WTC11 (cell line): ENCODE results near the gene LGMN. TPM values are rescaled to one million over a fixed set of nuclear protein-coding genes. Genes with fewer than 3 reads are reported as not detected.
"Not testable (repeated sequence)": the region's sequence is repeated elsewhere in the genome, so short reads cannot be mapped to it uniquely, and the experiment has no call there.

Experiments
- ATAC-seq: fragments of 200-7000 bp; cut with Tn5 transposase; 2 replicates; pipeline ENCODE4 v1.10.0; 2021; ENCODE audit warnings: mild to moderate bottlenecking, moderate library complexity
- CTCF ChIA-PET: fragments of 300-600 bp; sonication (Branson Sonifier 250); formaldehyde crosslinking; loops from one replicate; lab custom pipeline; 2021; ENCODE audit warnings: antibody characterized with exemption; lab: Charles Lee
- POLR2A ChIA-PET: fragments of 350-600 bp; sonication (Branson Sonifier 250); formaldehyde crosslinking; loops from one replicate; lab custom pipeline; 2021; ENCODE audit warnings: antibody characterized with exemption; lab: Charles Lee
- DNase-seq: peaks from one replicate; pipeline ENCODE4 v3.0.0; 2021; ENCODE audit warnings: low spot score
- H3K27ac Mint-ChIP-seq: 2 replicates; pipeline ENCODE4 v1.8.0; 2021; ENCODE audit warnings: mixed read lengths
- H3K27me3 Mint-ChIP-seq: 2 replicates; pipeline ENCODE4 v1.8.0; 2021; ENCODE audit warnings: low read depth, mild to moderate bottlenecking, moderate library complexity, mixed read lengths
- H3K36me3 Mint-ChIP-seq: 2 replicates; pipeline ENCODE4 v1.8.0; 2021; ENCODE audit warnings: mixed read lengths
- H3K4me1 Mint-ChIP-seq: 2 replicates; pipeline ENCODE4 v1.8.0; 2022; ENCODE audit warnings: mixed read lengths
- H3K4me3 Mint-ChIP-seq: 2 replicates; pipeline ENCODE4 v1.8.0; 2021; ENCODE audit warnings: mild to moderate bottlenecking, moderate library complexity, mixed read lengths
- H3K9me3 Mint-ChIP-seq: 2 replicates; pipeline ENCODE4 v1.8.0; 2021; ENCODE audit warnings: mixed read lengths
- CBFB ChIP-seq: sonication (generic); formaldehyde crosslinking; IDR thresholded peaks from 2 replicates; pipeline ENCODE4 v1.8.1; 2022; ENCODE audit warnings: mild to moderate bottlenecking, low read depth, missing genetic modification reagents
- CREM ChIP-seq: sonication (generic); formaldehyde crosslinking; IDR thresholded peaks from 2 replicates; pipeline ENCODE4 v1.8.1; 2022; ENCODE audit warnings: mild to moderate bottlenecking, missing genetic modification reagents, moderate library complexity
- EMX1 ChIP-seq: fragments of 250-450 bp; sonication (Bioruptor Pico); IDR thresholded peaks from 2 replicates; pipeline ENCODE4 v1.8.0; 2021; ENCODE audit warnings: mild to moderate bottlenecking
- ETV6 ChIP-seq: sonication (generic); formaldehyde crosslinking; IDR thresholded peaks from 2 replicates; pipeline ENCODE4 v1.8.1; 2022; ENCODE audit warnings: mild to moderate bottlenecking, missing genetic modification reagents
- FOXJ3 ChIP-seq: sonication (generic); formaldehyde crosslinking; IDR thresholded peaks from 2 replicates; pipeline ENCODE4 v1.9.0; 2021; ENCODE audit warnings: missing genetic modification reagents, mild to moderate bottlenecking, borderline replicate concordance
- FOXK1 ChIP-seq: sonication (generic); formaldehyde crosslinking; IDR thresholded peaks from 2 replicates; pipeline ENCODE4 v1.8.0; 2022; ENCODE audit warnings: mild to moderate bottlenecking, moderate library complexity, missing genetic modification reagents
- NFATC4 ChIP-seq: fragments of 250-450 bp; sonication (Bioruptor Pico); IDR thresholded peaks from 2 replicates; pipeline ENCODE4 v1.9.0; 2021; ENCODE audit warnings: mild to moderate bottlenecking
- NR2C2 ChIP-seq: sonication (generic); formaldehyde crosslinking; IDR thresholded peaks from 2 replicates; pipeline ENCODE4 v1.8.0; 2022; ENCODE audit warnings: mild to moderate bottlenecking, missing genetic modification reagents
- NR3C1 ChIP-seq: sonication (generic); formaldehyde crosslinking; conservative IDR thresholded peaks from 2 replicates; pipeline ENCODE4 v1.8.1; 2023; ENCODE audit warnings: low read depth, mild to moderate bottlenecking, missing genetic modification reagents
- RELA ChIP-seq: sonication (generic); formaldehyde crosslinking; IDR thresholded peaks from 2 replicates; pipeline ENCODE4 v1.8.1; 2022; ENCODE audit warnings: missing genetic modification reagents, mild to moderate bottlenecking, borderline replicate concordance
- SMAD3 ChIP-seq: sonication (generic); formaldehyde crosslinking; IDR thresholded peaks from 2 replicates; pipeline ENCODE4 v1.8.0; 2022; ENCODE audit warnings: missing genetic modification reagents, mild to moderate bottlenecking, borderline replicate concordance
- ZNF219 ChIP-seq: sonication (generic); formaldehyde crosslinking; IDR thresholded peaks from 2 replicates; pipeline ENCODE4 v1.8.0; 2023; ENCODE audit warnings: missing genetic modification reagents, mild to moderate bottlenecking, borderline replicate concordance
- total RNA-seq: library from RNA; stranded (reverse); gene quantifications from 3 replicates; pipeline ENCODE4 v1.2.3, GENCODE V29; 2021
- TF ChIP-seq, protein P1 (sequence below): sonication (generic); formaldehyde crosslinking; IDR thresholded peaks from 2 replicates; pipeline ENCODE4 v1.8.0; 2022; ENCODE audit warnings: mild to moderate bottlenecking, missing genetic modification reagents
- TF ChIP-seq, protein P2 (sequence below): sonication (generic); formaldehyde crosslinking; IDR thresholded peaks from 2 replicates; pipeline ENCODE4 v1.8.1; 2023; ENCODE audit warnings: mild to moderate bottlenecking, missing genetic modification reagents, moderate library complexity
- TF ChIP-seq, protein P3 (sequence below): sonication (generic); formaldehyde crosslinking; IDR thresholded peaks from 2 replicates; pipeline ENCODE4 v1.8.0; 2023; ENCODE audit warnings: mild to moderate bottlenecking, missing genetic modification reagents
- TF ChIP-seq, protein P4 (sequence below): sonication (generic); formaldehyde crosslinking; IDR thresholded peaks from 2 replicates; pipeline ENCODE4 v1.8.1; 2023; ENCODE audit warnings: mild to moderate bottlenecking, missing genetic modification reagents, moderate library complexity
- TF ChIP-seq, protein P5 (sequence below): sonication (generic); formaldehyde crosslinking; IDR thresholded peaks from 2 replicates; pipeline ENCODE4 v1.8.0; 2023; ENCODE audit warnings: missing genetic modification reagents
- TF ChIP-seq, protein P6 (sequence below): sonication (generic); formaldehyde crosslinking; conservative IDR thresholded peaks from 2 replicates; pipeline ENCODE4 v1.8.1; 2023; ENCODE audit warnings: mild to moderate bottlenecking, low read depth, missing genetic modification reagents, moderate library complexity
- TF ChIP-seq, protein P7 (sequence below): sonication (generic); formaldehyde crosslinking; IDR thresholded peaks from 2 replicates; pipeline ENCODE4 v1.8.0; 2022; ENCODE audit warnings: mild to moderate bottlenecking, missing genetic modification reagents

Gene LGMN
- total RNA-seq, 1 experiment from 2014 or later, result 55.7 TPM

DNA sequence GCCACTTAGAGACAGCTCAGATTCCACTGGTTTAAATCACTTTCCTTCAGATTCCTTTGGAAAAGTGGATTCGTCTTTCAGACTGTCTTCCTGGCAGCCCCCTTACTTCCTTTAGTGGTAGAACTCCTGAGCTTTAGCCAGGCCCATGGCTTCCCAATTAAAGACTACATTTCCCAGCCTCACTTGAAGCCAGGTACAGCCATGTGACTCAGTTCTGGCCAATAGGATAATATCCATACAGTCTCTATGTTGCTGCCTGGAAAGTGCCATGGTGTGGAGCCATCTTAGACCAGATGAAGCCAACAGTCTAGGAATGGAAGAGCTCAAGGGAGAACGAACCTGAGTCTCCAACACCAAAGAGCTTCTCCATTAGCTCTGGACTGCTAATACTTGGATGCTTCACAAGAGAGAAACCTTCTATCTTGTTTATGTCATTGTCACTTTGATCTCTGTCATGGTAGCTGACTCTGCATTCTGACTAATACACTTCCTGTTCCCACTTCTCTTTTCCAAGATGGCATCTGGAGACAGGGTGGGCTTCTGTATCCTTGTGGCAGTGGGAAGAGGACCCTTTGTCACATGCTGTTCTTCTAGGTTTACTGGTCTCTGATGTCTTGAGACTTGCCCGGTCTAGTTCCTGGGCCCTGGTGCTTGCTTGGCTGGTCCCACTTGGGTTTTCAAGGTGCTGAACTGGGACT is 30.6 kb upstream of the LGMN start:
- Mint-ChIP-seq H3K9me3 (peaks cover 13% of the 10 kb centered on the region; the same call in 1 of the 2 replicates), H3K4me1 (peaks cover 14% of the 10 kb centered on the region)
- DNase-seq, CTCF ChIA-PET, H3K27me3 Mint-ChIP-seq, H3K27ac Mint-ChIP-seq, H3K4me3 Mint-ChIP-seq, H3K36me3 Mint-ChIP-seq: not testable (repeated sequence)
- POLR2A ChIA-PET, result interaction anchor here (0.6 kb wide), 1 partner anchor 1016 kb away, joined by 9 read pairs; no protein-coding TSS in a partner anchor
- peak; percentile 93 for ATAC-seq
- TF ChIP-seq, protein P1, sequence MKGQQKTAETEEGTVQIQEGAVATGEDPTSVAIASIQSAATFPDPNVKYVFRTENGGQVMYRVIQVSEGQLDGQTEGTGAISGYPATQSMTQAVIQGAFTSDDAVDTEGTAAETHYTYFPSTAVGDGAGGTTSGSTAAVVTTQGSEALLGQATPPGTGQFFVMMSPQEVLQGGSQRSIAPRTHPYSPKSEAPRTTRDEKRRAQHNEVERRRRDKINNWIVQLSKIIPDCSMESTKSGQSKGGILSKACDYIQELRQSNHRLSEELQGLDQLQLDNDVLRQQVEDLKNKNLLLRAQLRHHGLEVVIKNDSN (CRISPR knock-in tag), result peak; percentile 71
- TF ChIP-seq, protein P2, sequence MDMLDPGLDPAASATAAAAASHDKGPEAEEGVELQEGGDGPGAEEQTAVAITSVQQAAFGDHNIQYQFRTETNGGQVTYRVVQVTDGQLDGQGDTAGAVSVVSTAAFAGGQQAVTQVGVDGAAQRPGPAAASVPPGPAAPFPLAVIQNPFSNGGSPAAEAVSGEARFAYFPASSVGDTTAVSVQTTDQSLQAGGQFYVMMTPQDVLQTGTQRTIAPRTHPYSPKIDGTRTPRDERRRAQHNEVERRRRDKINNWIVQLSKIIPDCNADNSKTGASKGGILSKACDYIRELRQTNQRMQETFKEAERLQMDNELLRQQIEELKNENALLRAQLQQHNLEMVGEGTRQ (CRISPR knock-in tag), result peak; percentile 74

DNA sequence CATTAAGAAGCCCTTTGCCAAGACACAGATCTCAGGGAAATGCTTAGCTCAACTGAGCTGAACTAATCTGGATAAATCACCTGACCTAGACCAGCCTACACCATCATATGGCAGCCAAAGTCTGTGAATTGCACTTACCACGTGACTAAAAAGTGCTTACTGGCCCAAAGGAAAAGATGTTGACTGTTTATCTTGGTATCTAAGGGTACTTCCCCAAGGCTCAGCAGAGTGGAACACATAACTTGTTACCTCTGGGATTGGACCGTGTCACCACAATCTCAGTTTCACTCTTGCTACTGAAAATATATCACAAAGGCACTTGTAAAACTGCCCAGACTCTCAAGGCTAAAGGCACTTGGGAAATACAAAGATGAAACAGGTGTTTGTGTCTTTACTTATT is 26.9 kb upstream of the LGMN start:
- H3K27me3 Mint-ChIP-seq, POLR2A ChIA-PET: not testable (repeated sequence)
- CTCF ChIA-PET, result interaction anchor here (0.6 kb wide), 1 partner anchor 378 kb away, joined by 3 read pairs; no protein-coding TSS in a partner anchor

DNA sequence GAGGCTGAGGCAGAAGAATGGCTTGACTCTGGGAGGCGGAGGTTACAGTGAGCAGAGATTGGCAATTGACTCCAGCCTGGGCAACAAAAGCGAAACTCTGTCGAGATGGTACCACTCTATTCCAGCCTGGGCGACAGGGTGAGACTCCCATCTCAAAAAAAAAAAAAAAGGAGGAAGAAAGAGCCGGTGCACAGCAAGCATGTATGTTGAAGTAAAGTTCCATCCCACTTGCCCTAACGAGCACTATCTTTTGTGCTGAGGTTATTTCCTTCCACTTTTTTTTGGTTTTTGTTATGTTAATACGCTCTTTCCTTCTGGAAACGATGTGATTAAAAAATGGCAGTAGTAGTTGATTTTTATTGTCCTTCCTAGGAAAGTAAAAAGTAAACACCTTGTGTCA is 26.1 kb upstream of the LGMN start:
- Mint-ChIP-seq H3K4me1 (peaks cover 7% of the 10 kb centered on the region), H3K4me3 (no peak overlapping the region), H3K27ac (no peak overlapping the region), H3K36me3 (no peaks in the 10 kb centered on the region), H3K27me3 (peaks cover 2% of the 10 kb centered on the region), H3K9me3 (peaks cover 13% of the 10 kb centered on the region)
- DNase-seq (no peak), ATAC-seq (no peak)
- ChIA-PET POLR2A (no interaction called here), CTCF (no interaction called here)
- TF ChIP-seq FOXJ3 (no peak), FOXK1 (CRISPR knock-in tag) (no peak), SMAD3 (CRISPR knock-in tag) (no peak), ZNF219 (CRISPR knock-in tag) (no peak), EMX1 (no peak), NFATC4 (CRISPR knock-in tag) (no peak), NR3C1 (CRISPR knock-in tag) (no peak), CBFB (CRISPR knock-in tag) (no peak), CREM (no peak), RELA (CRISPR knock-in tag) (no peak), ETV6 (CRISPR knock-in tag) (no peak), NR2C2 (CRISPR knock-in tag) (no peak)
- TF ChIP-seq, protein P3, sequence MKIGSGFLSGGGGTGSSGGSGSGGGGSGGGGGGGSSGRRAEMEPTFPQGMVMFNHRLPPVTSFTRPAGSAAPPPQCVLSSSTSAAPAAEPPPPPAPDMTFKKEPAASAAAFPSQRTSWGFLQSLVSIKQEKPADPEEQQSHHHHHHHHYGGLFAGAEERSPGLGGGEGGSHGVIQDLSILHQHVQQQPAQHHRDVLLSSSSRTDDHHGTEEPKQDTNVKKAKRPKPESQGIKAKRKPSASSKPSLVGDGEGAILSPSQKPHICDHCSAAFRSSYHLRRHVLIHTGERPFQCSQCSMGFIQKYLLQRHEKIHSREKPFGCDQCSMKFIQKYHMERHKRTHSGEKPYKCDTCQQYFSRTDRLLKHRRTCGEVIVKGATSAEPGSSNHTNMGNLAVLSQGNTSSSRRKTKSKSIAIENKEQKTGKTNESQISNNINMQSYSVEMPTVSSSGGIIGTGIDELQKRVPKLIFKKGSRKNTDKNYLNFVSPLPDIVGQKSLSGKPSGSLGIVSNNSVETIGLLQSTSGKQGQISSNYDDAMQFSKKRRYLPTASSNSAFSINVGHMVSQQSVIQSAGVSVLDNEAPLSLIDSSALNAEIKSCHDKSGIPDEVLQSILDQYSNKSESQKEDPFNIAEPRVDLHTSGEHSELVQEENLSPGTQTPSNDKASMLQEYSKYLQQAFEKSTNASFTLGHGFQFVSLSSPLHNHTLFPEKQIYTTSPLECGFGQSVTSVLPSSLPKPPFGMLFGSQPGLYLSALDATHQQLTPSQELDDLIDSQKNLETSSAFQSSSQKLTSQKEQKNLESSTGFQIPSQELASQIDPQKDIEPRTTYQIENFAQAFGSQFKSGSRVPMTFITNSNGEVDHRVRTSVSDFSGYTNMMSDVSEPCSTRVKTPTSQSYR, result no peak
- TF ChIP-seq, protein P4, sequence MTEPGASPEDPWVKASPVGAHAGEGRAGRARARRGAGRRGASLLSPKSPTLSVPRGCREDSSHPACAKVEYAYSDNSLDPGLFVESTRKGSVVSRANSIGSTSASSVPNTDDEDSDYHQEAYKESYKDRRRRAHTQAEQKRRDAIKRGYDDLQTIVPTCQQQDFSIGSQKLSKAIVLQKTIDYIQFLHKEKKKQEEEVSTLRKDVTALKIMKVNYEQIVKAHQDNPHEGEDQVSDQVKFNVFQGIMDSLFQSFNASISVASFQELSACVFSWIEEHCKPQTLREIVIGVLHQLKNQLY (CRISPR knock-in tag), result no peak
- TF ChIP-seq, protein P5, sequence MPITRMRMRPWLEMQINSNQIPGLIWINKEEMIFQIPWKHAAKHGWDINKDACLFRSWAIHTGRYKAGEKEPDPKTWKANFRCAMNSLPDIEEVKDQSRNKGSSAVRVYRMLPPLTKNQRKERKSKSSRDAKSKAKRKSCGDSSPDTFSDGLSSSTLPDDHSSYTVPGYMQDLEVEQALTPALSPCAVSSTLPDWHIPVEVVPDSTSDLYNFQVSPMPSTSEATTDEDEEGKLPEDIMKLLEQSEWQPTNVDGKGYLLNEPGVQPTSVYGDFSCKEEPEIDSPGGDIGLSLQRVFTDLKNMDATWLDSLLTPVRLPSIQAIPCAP (CRISPR knock-in tag), result no peak
- TF ChIP-seq, protein P6, sequence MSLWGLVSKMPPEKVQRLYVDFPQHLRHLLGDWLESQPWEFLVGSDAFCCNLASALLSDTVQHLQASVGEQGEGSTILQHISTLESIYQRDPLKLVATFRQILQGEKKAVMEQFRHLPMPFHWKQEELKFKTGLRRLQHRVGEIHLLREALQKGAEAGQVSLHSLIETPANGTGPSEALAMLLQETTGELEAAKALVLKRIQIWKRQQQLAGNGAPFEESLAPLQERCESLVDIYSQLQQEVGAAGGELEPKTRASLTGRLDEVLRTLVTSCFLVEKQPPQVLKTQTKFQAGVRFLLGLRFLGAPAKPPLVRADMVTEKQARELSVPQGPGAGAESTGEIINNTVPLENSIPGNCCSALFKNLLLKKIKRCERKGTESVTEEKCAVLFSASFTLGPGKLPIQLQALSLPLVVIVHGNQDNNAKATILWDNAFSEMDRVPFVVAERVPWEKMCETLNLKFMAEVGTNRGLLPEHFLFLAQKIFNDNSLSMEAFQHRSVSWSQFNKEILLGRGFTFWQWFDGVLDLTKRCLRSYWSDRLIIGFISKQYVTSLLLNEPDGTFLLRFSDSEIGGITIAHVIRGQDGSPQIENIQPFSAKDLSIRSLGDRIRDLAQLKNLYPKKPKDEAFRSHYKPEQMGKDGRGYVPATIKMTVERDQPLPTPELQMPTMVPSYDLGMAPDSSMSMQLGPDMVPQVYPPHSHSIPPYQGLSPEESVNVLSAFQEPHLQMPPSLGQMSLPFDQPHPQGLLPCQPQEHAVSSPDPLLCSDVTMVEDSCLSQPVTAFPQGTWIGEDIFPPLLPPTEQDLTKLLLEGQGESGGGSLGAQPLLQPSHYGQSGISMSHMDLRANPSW (CRISPR knock-in tag), result no peak
- TF ChIP-seq, protein P7, sequence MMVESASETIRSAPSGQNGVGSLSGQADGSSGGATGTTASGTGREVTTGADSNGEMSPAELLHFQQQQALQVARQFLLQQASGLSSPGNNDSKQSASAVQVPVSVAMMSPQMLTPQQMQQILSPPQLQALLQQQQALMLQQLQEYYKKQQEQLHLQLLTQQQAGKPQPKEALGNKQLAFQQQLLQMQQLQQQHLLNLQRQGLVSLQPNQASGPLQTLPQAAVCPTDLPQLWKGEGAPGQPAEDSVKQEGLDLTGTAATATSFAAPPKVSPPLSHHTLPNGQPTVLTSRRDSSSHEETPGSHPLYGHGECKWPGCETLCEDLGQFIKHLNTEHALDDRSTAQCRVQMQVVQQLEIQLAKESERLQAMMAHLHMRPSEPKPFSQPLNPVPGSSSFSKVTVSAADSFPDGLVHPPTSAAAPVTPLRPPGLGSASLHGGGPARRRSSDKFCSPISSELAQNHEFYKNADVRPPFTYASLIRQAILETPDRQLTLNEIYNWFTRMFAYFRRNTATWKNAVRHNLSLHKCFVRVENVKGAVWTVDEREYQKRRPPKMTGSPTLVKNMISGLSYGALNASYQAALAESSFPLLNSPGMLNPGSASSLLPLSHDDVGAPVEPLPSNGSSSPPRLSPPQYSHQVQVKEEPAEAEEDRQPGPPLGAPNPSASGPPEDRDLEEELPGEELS, result no peak

More for the DNA sequence above, 26.9 kb upstream of the LGMN start:
- H3K4me3 Mint-ChIP-seq, H3K27ac Mint-ChIP-seq, ATAC-seq, H3K4me1 Mint-ChIP-seq, DNase-seq, H3K36me3 Mint-ChIP-seq: not testable (repeated sequence)
- H3K9me3 Mint-ChIP-seq, result peaks cover 17% of the 10 kb centered on the region
